HG02642 (cell line): ENCODE measurements around the gene BID.

Source experiments
- ATAC-seq: cut with Tn5 transposase; IDR thresholded peaks from one replicate; pipeline ENCODE4 v1.9.1; 2021; ENCODE audit warnings: mild to moderate bottlenecking; ENCODE audit not compliant: unreplicated experiment, poor library complexity

Gene BID

DNA sequence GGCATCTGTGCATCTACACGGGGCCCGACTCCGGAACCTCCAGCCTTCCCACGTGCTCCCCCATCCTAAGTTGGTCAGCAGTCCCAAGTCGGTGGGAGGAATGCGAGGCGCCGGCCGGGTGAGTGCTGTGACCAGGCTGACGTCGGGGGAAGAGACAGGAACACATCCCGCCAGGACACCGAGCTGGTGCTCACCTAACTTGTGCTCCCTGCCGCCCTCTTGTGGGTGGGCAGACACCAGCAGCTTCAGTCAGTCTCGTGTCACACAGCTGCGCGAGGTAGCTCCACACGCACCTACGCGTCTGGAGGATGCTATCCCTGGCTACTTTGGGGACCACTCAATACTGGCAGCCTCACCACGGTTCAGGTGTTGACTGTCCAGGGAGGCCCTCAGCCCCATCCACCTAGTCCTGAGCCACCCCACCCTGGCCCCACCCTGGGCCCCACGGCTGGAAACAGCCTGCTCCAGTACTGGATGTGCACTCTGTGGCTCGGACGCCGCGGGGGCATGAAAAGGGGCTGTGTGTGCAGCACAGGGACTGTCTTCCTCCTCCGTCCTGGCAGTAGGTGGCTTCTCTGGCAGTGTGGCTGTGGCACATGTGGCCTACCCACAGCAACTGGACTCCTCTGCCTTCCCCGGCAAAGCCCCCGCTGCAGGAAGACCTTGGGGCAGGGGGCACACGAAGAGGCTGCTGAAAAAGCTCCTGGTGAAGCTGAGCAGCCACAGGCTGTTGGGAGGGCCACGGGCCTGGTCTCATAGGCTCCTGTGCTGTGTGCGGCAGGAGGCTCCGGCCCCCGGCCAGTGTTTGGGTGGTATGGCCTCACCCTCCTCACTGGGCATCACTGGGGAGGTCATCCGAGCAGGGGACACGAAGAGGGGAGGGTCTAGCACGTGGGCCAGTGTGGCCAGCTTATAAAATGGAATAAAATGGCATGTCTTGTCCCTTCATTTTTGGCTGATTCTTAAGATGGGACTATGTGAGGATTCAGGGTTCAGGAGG is 11.2 kb upstream of the BID start:
- no peak for ATAC-seq

DNA sequence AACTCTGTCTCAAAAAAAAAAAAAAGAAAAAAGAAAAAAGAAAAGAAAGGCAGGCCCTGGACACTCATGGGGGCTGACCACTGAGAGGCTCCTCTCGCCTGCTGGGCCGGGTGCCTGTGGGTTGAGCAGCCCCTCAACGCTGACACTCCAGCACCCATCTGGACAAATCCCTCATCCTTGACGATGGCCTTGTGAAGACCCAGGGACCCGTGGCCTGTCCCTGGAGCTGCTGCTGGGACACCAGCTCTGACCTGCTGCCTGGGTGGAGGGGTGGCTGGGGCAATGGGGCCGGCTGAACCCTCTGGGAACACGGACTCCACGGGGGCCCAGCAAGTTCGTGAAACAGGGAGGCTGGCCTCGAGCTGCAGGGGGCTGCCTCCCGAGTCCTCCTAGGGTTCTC is 10.5 kb upstream of the BID start:
- no peak for ATAC-seq

DNA sequence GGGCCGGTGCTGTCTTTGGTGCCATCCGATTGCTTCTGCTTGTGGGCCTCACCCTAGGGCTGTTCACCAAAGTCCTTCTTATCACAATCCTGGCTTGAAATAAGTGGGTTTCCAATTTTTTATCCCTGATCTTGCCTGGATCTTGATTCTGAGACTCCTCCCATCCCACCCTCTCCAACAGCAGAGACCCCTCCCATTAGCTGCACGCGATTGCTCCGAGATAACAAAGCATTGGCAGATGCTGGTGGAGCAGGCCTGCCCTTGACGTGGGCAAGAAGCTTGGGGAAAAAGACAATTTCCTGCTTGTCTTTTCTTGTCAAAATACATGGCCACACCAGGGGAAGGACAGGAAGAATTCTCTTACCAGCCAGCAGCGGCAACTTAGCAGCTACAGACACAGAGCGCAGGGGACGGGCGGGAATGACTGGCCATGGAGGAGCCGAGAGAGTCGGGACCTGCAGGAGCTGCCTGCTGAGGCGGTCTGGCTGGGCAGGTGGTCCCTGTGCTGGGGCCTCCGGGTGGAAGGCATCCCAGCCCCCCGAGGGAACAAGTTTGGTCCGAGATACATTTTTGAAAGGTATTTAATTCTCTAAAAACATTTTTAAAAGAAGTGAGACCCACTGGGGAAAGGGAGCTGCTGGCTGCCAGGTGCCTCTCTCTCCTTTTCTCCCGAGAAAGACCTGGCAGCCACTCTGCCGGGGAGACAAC is 9.7 kb upstream of the BID start:
- ATAC-seq = no peak

DNA sequence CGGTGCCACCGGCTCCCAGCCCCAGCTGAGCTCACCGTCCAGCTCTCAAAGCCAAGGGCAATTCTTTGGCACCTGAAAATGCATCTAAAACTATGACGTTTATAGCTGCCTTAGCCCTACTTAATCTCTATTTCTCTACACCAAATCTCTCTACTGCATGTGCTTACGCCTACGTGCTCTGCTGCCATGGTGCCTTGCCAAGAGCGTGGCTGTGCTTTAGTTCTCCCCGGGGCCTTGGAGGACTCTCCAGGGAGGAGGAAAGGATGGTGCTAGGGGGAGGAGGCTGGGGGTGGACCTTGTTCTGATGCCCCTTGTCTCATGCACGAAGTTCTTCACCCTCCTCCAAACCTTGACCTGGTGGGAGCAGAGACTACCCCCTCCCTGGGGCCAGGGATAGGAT is 9.0 kb upstream of the BID start:
- ATAC-seq = no peak

DNA sequence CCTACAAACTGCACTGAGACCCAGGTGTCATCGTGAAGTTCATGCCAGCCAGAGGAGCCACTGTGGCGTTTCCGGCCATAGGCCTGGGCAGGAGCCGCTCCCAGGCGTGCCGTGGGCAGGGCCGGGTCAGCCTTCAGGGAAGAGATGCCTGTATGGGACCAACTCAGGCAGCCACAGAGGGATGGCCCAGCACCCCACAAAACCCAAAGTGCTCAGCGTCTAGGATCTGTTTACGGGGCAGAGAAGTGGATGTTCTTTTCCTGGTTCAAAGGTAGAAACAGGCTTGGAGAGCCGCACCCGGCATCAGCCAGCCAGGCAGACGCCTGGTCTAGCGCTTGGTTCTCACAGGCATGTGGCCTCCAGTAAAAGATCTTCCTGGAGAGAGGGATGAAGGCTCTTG is 8.4 kb upstream of the BID start:
- ATAC-seq = no peak

DNA sequence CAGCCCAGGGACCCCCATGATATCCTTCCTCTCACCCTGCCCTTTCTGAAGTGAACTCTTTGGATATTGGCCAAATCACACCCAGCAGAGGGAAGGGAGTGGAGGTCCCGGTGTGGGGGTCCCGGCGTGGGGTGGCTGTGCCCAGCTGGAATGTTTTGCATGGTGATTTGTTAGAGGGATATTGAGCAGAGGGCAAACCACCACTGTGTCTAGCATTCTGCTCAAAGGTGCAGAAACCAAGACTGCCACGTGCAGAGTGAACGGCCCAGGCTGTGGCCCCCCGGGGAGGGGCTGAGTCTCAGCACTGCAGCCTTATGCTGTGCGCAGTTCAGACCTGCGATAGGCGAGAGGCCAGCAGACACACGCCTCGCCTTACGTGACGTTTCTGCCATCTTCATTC is 7.9 kb upstream of the BID start:
- ATAC-seq = no peak

DNA sequence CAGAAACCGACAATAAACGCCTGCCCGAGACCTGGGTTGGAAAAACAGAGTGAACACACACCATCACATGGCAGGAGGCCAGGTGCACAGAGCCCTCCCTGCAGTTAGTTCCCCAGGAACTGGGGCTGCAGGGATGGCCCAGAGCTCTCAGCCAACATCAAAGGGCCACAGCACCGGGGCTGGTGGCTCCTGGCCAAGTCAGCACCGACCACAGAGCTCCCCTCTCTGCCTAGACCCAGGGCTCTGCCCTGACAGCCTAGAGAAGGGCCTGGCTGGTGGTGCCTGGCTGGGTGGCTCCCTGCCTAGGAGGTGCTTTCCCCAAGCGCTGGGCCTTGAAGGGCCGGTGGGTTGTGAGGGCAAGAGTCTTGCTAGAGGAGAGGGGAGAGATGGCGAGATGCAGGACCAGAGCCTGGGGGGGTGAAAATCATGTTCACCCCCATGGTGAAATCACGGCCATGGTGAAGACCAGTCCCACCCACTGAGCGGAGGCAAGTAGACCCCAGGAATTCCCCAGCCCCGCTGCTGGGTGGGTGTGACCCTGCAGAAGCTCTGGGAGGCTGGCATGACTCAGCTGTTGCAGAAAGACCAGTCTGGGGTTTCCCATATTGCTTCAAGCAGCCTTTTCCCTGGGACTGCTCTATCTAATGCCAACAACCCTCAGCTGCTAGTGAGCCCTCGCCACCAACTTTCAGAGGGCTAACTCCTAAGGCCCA is 7.2 kb upstream of the BID start:
- ATAC-seq = peak; percentile 44

DNA sequence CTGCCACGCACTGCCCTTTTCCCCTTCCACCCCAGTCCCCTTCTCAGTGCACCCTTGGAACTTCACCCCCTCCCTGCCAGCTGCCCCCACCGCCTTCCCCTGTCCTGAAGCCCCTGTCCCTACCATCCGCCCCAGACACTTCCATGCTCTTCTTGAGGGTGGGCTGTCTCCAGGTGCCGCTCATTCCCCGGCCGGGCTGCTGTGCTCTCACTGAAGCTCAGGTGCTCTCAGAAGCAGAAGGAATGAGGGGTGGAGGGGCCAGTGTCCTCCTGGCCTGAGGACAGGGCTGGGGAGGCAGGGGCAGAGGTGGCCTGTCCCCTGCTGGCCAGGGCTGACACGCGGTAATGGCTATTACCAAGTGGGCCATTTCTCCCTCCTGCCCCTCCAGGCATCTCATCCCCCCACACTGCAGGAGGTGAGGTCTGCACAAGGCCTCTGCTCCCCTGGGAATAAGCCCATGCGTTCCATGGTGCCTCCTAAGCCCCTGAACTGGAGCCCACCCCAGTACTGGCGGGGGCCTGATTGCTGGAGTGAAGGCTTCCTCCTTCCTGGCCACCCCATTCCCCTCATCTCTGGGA is 6.6 kb upstream of the BID start:
- ATAC-seq = no peak

DNA sequence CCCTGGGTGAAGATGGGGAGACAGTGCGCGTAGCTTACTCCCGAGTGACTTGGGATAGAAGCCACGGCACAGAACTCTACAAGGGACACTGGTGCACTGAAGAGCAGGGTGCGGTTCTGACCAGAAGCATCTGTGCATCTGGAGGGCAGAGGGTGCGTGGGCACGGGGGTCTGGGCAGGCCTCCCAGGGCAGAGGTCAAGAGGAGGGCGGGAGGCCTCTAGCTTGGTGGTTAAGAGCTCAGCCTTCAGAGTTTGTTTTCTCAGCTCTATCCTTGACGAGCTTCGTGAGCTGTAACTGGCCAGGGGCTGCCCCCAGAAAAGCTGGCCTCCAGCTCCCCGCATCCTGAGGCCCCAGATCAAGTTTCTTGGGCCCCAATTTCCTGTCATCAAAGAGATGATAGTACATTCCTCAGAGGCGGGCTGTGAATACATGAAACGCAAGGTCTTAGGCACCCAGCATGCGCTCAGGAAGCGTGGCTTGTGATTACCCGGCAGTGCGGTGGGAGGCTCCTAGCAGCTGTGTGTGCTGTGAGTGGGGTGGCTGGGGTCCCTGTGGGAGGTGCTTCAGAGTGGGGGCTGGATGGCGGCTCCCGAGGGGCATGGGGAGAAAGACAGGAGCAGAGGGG is 6.0 kb upstream of the BID start:
- ATAC-seq = no peak

DNA sequence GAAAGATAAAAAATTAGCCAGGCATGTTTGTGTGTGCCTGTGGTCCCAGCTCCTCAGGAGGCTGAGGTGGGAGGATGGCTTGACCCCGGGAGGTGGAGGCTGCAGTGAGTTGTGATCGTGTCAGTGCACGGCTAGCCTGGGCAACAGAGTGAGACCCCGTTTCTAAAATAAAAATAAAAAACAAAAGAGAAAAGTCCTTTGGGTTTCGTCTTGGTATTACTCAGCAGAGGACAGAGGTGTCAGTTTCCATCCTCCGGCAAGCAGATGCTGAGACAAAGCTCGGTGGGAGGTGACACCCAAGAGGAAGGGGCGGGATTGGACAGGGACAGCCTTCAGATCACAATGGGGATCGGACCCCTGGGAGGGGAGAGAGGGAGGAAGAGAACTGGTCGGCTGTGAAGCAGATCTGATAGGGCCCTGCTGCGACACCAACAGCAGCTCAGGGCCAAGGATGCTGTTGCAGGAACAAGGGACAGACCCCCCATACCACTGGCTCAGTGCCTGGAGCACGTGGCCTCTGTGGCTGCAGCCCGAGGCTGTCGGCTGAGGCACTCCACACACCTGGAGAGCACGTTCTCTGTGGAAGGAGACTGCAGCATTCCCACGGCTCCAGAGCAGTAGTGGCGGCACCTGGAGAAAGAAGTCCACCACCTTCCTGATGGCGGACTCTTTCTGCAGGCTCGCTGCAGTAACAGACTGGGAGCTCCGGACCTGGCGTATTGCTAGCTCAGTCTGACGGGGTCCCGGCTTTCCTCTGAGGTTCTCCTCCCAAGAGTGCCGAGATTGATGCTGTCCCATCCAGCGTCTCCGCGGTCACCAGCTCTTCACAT is 5.2 kb upstream of the BID start:
- ATAC-seq = peak; percentile 39

DNA sequence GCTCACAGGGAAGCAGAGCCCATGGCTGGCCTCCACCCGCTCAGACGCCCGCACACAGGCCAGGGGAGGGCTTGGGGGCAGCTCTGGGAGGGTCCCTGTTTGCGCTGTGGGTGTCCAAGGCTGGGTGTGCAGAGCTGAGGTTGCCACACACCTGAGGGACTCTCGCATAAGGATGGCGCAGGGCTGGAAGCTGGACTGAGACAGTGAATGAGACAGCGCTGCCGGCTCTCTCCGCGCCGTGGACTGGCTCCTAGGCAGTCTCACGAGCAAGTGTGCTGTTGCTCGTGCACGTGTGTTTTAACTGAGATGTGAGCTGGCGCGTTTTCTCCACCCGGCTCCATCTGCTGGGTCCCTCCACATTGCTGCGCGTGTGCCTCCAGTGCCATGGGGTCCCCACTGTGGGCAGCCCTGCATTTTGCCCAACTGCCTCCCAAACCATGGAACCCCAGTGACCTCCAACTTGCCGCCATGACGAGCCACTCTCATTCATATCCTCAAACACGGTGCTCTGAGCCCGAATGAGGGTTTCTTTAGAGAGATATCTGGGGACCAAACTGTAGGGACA is 4.2 kb upstream of the BID start:
- ATAC-seq = no peak

DNA sequence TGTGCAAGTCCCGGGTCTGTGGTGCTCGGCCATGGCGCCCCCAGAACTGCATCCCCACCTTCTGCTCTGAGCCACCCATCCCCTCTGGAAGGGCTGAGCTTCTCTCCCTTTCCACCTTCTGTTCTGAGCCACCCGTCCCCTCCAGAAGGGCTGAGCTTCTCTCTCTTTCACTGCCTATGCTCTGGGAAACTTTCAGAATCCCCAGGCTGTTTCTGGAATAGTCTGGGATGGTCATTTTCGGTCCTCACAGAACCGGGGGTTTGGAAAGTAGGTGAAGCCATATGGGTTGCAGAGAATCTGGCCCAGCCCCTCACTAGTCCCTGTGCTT is 3.4 kb upstream of the BID start:
- no peak for ATAC-seq

DNA sequence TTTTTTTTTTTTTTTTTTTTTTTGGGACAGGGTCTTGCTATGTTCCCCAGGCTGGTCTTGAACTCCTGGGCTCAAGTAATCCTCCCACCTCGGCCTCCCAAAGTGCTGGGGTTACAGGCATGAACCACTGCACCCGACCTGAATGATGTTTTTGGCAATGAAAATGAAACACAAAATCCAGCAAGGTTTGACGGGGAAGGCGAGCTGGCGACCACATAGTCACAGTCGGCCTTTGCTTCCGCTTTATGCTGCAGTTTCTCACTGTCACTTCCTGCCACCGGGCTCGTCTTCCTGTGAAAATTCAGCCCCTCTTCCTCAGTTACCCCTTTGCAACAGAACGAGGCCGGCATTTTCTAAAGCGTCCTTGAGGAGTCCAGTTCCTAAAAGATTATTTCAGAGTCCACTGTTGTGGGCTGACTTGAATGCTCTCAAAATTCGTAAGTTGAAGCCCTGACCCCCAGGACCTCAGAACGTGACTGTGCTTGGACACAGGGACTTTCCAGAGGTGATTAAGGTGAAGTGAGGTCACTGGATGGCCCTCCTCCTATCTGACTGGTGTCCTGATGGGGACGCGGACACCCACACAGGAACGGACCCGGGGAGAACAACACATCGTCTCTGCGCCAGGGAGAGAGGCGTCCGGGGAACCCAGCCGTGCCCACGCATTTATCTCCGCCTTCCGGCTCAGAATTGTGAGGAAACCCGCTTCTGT is 2.9 kb upstream of the BID start:
- peak; percentile 28 for ATAC-seq

DNA sequence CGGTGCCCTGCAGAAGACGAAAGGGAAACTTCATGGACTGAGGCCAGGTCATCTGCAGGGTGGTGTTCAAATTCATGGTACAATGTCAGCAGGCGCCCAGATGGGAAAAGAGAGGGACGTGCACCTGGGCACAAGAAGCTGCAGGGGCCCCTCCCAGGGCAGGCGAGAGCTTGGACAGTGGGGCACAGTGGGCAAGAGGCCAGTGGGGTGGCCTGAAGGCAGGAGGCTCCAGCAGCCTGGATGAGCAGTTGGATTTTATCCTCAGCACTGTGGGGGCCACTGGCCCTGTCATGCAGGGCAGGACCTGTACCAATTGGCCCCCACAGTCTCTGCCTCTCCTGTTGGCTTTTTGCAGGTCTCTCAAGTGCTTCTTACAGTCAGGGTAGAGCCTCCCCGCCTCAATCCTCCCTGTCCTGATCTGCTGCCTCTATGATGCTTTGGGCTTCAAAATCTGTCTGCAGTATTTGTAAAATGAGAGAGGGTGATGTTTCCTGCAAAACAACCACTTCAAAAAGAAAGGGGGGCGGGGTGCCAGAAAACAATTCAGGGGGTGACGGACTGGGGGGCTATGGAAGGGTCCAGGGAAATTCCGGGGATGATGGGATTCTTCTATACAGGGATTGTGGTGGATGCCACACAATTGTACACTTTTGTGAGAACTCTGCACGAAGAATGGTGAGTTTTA is 1.7 kb upstream of the BID start:
- no peak for ATAC-seq

DNA sequence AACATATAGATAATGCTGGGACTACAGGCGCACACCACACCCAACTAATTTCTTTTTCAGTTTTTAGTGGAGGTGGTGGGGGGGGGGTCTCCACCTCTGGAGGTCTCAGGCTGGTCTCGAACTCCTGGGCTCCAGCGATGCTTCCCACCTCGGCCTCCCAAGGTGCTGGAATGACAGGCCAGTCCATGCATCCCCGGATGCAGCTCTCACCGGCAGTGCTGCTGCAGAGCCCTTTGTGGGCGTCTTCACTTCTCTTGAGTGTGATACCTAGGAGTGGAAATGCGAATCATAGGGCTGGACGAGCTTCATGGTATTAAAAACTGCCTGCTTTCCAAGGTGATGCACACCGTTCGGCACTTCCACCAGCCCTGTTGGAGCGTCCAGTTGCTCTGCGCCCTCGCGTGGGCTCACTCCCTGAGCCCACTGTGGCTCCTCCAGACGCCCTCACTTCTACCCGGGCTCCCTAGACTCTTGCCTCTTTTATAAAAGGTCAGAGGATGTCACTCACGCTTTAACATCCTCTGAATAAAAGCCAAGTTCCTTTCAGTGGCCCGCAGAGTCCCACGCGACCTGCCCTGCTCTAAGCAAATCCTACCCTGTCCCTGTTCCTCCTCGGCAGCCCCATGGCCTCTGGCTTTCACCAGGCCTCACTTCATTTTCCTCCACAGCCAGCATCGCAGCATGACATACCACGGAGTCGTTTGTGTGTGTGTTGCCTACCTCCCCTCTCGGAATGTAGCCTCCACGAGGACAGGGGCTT is 837 bp upstream of the BID start:
- ATAC-seq = no peak

DNA sequence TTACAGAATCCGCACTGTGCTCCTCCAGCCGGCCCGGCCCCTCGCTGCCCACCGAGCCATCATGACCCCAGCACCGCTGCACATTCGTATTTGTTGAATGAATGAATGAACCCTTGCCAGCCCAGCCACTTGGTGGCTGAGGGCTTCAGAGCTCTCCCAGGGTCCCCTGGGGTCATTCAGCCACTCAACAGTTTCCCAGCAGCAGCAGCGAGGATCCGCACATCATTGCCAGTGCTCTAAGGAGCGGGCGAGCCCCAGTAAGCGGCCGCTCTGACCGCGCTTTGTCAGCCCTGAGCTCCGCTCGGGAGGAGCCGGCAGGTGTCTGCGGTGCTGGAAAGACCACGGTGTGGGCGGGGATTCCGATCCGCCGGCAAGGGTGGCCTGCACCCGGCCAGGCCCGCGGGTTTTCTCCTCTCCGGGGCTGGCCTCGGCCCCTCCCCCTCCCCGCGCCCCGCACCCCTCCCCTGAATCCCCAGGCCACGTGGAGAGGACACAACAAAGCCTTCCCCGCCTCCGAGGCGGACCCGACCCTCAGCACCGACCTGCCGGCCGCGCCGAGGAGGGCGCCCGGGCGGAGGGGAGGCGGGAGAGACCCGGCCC is 563 bp downstream of the BID start:
- ATAC-seq = peak; percentile 45
